B cell (primary cell): Measurements from ENCODE around the gene RPL10A. TPM values are rescaled to one million over a fixed set of nuclear protein-coding genes. Genes with fewer than 3 reads are reported as not detected.

Source experiments
- ATAC-seq: fragments of 200-7000 bp; cut with Tn5 transposase; one replicate; pipeline ENCODE4 v1.10.0; 2021; ENCODE audit warnings: low read depth, mild to moderate bottlenecking, moderate number of reproducible peaks, moderate library complexity
- CTCF ChIA-PET: fragments of 350-600 bp; sonication (Branson Sonifier 250); formaldehyde crosslinking; loops from one replicate; lab custom pipeline; 2021; ENCODE audit warnings: antibody characterized with exemption, inconsistent platforms; lab: Charles Lee
- POLR2A ChIA-PET: fragments of 350-600 bp; sonication (Branson Sonifier 250); formaldehyde crosslinking; loops from one replicate; lab custom pipeline; 2021; ENCODE audit warnings: antibody characterized with exemption; lab: Charles Lee
- DNase-seq: peaks from one replicate; pipeline ENCODE4 v3.0.0; 2013
- H2AFZ ChIP-seq: 2 replicates; pipeline ENCODE4 v1.6.1; 2012; ENCODE audit warnings: mild to moderate bottlenecking, low read depth, low read length; ENCODE audit not compliant: insufficient read depth, poor library complexity, severe bottlenecking
- H3K27ac ChIP-seq, 2 donors: 1 replicate in 1 of 2; 2 replicates in 1 of 2; pipeline ENCODE4 v1.5.1; 2012 to 2013; ENCODE audit warnings: low read length in 2 of 2, mild to moderate bottlenecking in 2 of 2, moderate library complexity in 1 of 2
- H3K27me3 ChIP-seq, 4 experiments: fragments of 200-600 bp in 1 of 4; sonication (generic) in 1 of 4; replicated peaks in 1 of 4; 1 replicate in 2 of 4; 2 replicates in 2 of 4; pipeline versions ENCODE4 v1.6.1 to v1.7.0; 2013 to 2016; ENCODE audit warnings: low read length in 3 of 4, mild to moderate bottlenecking in 2 of 4, mixed read lengths in 1 of 4, moderate library complexity in 1 of 4; ENCODE audit not compliant: insufficient read depth in 4 of 4, control insufficient read depth in 3 of 4; ENCODE audit errors: control extremely low read depth in 1 of 4
- H3K36me3 ChIP-seq, 2 experiments: replicated peaks in 1 of 2; 1 replicate in 1 of 2; 2 replicates in 1 of 2; pipeline versions ENCODE4 v1.6.1 to v1.7.1; 2013; ENCODE audit warnings: low read length in 1 of 2; ENCODE audit not compliant: insufficient read depth in 2 of 2, control insufficient read depth in 1 of 2; ENCODE audit errors: control extremely low read depth in 1 of 2, extremely low read depth in 1 of 2
- H3K4me1 ChIP-seq, 2 donors: fragments of 200-600 bp in 1 of 2; sonication (generic) in 1 of 2; 1 replicate in 1 of 2; 2 replicates in 1 of 2; pipeline versions ENCODE4 v1.5.1 to v1.6.1; 2013 to 2017; ENCODE audit warnings: low read length in 2 of 2; ENCODE audit not compliant: control insufficient read depth in 2 of 2, insufficient read depth in 2 of 2
- H3K4me2 ChIP-seq: replicated peaks from 2 replicates; pipeline ENCODE3; 2012; ENCODE audit warnings: mild to moderate bottlenecking, low read depth, low read length; ENCODE audit not compliant: poor library complexity, severe bottlenecking
- H3K4me3 ChIP-seq, 5 experiments: fragments of 200-600 bp in 1 of 5; sonication (generic) in 1 of 5; 1 replicate in 3 of 5; 2 replicates in 2 of 5; pipeline versions ENCODE4 v1.5.1 to v1.7.0; 2011 to 2016; ENCODE audit warnings: low read length in 4 of 5, mild to moderate bottlenecking in 4 of 5, low read depth in 2 of 5, control low read depth in 1 of 5, moderate library complexity in 1 of 5; ENCODE audit not compliant: insufficient read depth in 1 of 5; ENCODE audit errors: control extremely low read depth in 1 of 5, extremely low read depth in 1 of 5
- H3K79me2 ChIP-seq: fragments of 200-600 bp; sonication (generic); one replicate; pipeline ENCODE4 v1.6.0; 2016; ENCODE audit warnings: low read length; ENCODE audit not compliant: control insufficient read depth, insufficient read depth
- H3K9ac ChIP-seq: fragments of 200-600 bp; sonication (generic); 2 replicates; pipeline ENCODE4 v1.6.1; 2017; ENCODE audit warnings: mild to moderate bottlenecking, low read length, moderate library complexity
- H3K9me3 ChIP-seq, 3 donors: one replicate each; pipeline versions ENCODE4 v1.6.1 to v1.7.1; 2013; ENCODE audit warnings: low read length in 2 of 3; ENCODE audit not compliant: control insufficient read depth in 2 of 3, insufficient read depth in 1 of 3; ENCODE audit errors: control extremely low read depth in 1 of 3
- H4K20me1 ChIP-seq: 2 replicates; pipeline ENCODE4 v1.6.0; 2012; ENCODE audit warnings: mild to moderate bottlenecking, low read length; ENCODE audit not compliant: insufficient read depth, control insufficient read depth, poor library complexity, severe bottlenecking
- H3K27ac Mint-ChIP-seq: one replicate; pipeline ENCODE4 v1.8.0; 2021; ENCODE audit warnings: mixed read lengths
- H3K27me3 Mint-ChIP-seq: one replicate; pipeline ENCODE4 v1.8.0; 2021; ENCODE audit warnings: mixed read lengths
- H3K4me1 Mint-ChIP-seq: one replicate; pipeline ENCODE4 v1.8.0; 2021; ENCODE audit warnings: mixed read lengths
- H3K4me3 Mint-ChIP-seq: one replicate; pipeline ENCODE4 v1.8.0; 2021; ENCODE audit warnings: mixed read lengths
- H3K9me3 Mint-ChIP-seq: one replicate; pipeline ENCODE4 v1.8.0; 2022; ENCODE audit warnings: mixed read lengths; ENCODE audit not compliant: insufficient read depth
- CTCF ChIP-seq: fragments of 200-600 bp; IDR thresholded peaks from one replicate; pipeline ENCODE4 v1.8.0; 2022; ENCODE audit warnings: antibody characterized with exemption, mild to moderate bottlenecking
- EZH2 ChIP-seq: IDR thresholded peaks from 2 replicates; pipeline ENCODE4 v1.6.1; 2012; ENCODE audit warnings: borderline replicate concordance, low read depth, mild to moderate bottlenecking, moderate library complexity, low read length; ENCODE audit not compliant: insufficient read depth, poor library complexity, severe bottlenecking
- WGBS: methylation state at CpG from one replicate; pipeline ENCODE4 v1.1.5; 2013; ENCODE audit warnings: missing lambda C conversion rate; ENCODE audit not compliant: insufficient coverage; 5-methylcytosine and 5-hydroxymethylcytosine counted together
- intact Hi-C: fragments of 100-400 bp; cut with micrococcal nuclease; formaldehyde crosslinking; loops from one replicate; pipeline ENCODE4 v1.10.0; 2022
- polyA plus RNA-seq: library from polyadenylated mRNA; depleted of rRNA; stranded (reverse); fragments of >200 nt; gene quantifications from 2 replicates; pipeline ENCODE4 v1.2.3, GENCODE V29; 2012
- total RNA-seq, 2 donors: library from RNA; stranded (reverse); fragments of 120-200 nt in 1 of 2; gene quantifications; 1 replicate in 1 of 2; 2 replicates in 1 of 2; pipeline versions ENCODE4 v1.2.3 to v1.2.4, GENCODE V29; 2013 to 2022

The RPL10A gene
- total and polyA plus RNA-seq, 2 donors (not counting 1 experiment from before 2014, with no cell fraction given), result 1,687 to 3,150 TPM

- TF ChIP-seq CTCF (no peak), EZH2 (no peak)
- Histone ChIP-seq H3K4me3 (no peak overlapping the region), H3K79me2 (no peaks in the 10 kb centered on the region), H2AFZ (no peak overlapping the region), H3K4me2 (no peak overlapping the region), H3K4me1 (peaks cover 11 to 20% of the 10 kb centered on the region in 2 donors), H3K9me3 (peaks cover 0 to 5% (median 0%) of the 10 kb centered on the region in 3 donors), H3K9ac (no peak overlapping the region), H3K27ac (no peak overlapping the region), H4K20me1 (no peaks in the 10 kb centered on the region), H3K36me3 (no peaks in the 10 kb centered on the region), H3K27me3 (peaks cover 0 to 15% (median 8%) of the 10 kb centered on the region in 4 experiments)
- Mint-ChIP-seq H3K27me3 (peaks cover 19% of the 10 kb centered on the region), H3K9me3 (no peaks in the 10 kb centered on the region), H3K4me3 (peak overlapping the region; percentile 14), H3K4me1 (peaks cover 17% of the 10 kb centered on the region), H3K27ac (no peak overlapping the region)
- intact Hi-C loops, result no loop called here
- ChIA-PET POLR2A (no interaction called here), CTCF (no interaction called here)
- ATAC-seq (no peak), DNase-seq (no peak)
- 84% methylated on average over 28 of the region's 28 CpGs for WGBS
These were observed 25.2 kb downstream of the RPL10A start for GRCh38 chr6:35493307-35493983.

- H3K27me3 Mint-ChIP-seq, result peaks cover 27% of the 10 kb centered on the region
- peak overlapping the region; percentile 14 for H3K4me3 Mint-ChIP-seq
- Histone ChIP-seq H3K9me3 (peaks cover 0 to 7% (median 0%) of the 10 kb centered on the region in 3 donors), H3K4me1 (peaks cover 14 to 22% of the 10 kb centered on the region in 2 donors), H3K27ac (no peak overlapping the region), H4K20me1 (no peaks in the 10 kb centered on the region), H2AFZ (no peak overlapping the region), H3K36me3 (no peaks in the 10 kb centered on the region), H3K79me2 (no peaks in the 10 kb centered on the region), H3K4me3 (no peak overlapping the region), H3K9ac (no peak overlapping the region), H3K27me3 (peaks cover 0 to 22% (median 14%) of the 10 kb centered on the region in 4 experiments), H3K4me2 (no peak overlapping the region)
- no peak overlapping the region for H3K27ac Mint-ChIP-seq
- H3K4me1 Mint-ChIP-seq, result peaks cover 21% of the 10 kb centered on the region
- 0% methylated on average over 1 of the region's 4 CpGs for WGBS
- ChIA-PET CTCF (no interaction called here), POLR2A (no interaction called here)
- DNase-seq (no peak), ATAC-seq (no peak)
- H3K9me3 Mint-ChIP-seq, result no peaks in the 10 kb centered on the region
- intact Hi-C loops, result no loop called here
- TF ChIP-seq CTCF (no peak), EZH2 (no peak)
These were observed 26.0 kb downstream of the RPL10A start for GRCh38 chr6:35494161-35494563.
